SU-DHL-6 (cell line): ENCODE measurements around the gene COL18A1.

Experiments
- EZH2phosphoT487 ChIP-seq: fragments of 200-600 bp; sonication (generic), shearing (Covaris generic); conservative IDR thresholded peaks from 2 replicates; pipeline ENCODE4 v1.6.1; 2018; ENCODE audit warnings: mild to moderate bottlenecking, antibody characterized with exemption, low read length, moderate library complexity, mixed read lengths
- TF ChIP-seq, protein P1 (sequence below): fragments of 200-600 bp; sonication (generic); IDR thresholded peaks from one replicate; pipeline ENCODE4 v1.5.1; 2017; ENCODE audit warnings: antibody characterized with exemption, mild to moderate bottlenecking, low read length, moderate library complexity; ENCODE audit not compliant: insufficient read depth, poor library complexity, severe bottlenecking

DNA sequence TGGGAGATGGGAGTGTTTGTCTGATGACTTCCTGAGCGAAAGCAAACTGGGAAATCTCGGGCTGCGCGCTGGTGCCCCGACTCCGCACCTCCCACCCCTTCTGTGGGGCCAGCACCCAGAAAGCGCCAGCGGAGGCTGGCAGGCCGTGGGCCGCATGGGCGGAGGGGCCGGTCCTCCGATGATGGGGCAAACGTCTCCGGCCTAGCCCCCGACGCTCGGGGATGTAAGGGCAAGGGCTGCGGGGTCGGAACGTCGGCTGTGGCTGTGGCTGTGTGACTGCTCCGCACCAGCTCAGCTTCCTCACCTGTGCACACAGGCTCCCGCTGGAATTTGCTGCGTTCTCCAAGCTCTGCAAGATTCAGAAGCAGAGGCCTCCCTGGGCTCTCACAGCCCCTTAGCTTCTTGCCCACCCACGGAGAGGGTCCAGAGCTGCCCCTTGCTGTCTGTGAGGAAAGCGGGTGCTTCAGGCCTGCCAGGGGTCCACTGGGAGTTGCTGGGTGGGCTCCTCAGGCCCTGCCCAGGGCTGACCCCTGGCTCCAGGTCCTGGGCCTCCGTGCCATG lies 35.0 kb downstream of the COL18A1 start:
- TF ChIP-seq, protein P1, sequence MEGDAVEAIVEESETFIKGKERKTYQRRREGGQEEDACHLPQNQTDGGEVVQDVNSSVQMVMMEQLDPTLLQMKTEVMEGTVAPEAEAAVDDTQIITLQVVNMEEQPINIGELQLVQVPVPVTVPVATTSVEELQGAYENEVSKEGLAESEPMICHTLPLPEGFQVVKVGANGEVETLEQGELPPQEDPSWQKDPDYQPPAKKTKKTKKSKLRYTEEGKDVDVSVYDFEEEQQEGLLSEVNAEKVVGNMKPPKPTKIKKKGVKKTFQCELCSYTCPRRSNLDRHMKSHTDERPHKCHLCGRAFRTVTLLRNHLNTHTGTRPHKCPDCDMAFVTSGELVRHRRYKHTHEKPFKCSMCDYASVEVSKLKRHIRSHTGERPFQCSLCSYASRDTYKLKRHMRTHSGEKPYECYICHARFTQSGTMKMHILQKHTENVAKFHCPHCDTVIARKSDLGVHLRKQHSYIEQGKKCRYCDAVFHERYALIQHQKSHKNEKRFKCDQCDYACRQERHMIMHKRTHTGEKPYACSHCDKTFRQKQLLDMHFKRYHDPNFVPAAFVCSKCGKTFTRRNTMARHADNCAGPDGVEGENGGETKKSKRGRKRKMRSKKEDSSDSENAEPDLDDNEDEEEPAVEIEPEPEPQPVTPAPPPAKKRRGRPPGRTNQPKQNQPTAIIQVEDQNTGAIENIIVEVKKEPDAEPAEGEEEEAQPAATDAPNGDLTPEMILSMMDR, result no peak
- no peak for TF ChIP-seq EZH2phosphoT487
